PC-3 (cell line): ENCODE data around the gene SHMT1. TPM values are rescaled to one million over a fixed set of nuclear protein-coding genes. Genes with fewer than 3 reads are reported as not detected.
"Not testable (repeated sequence)": the region's sequence is repeated elsewhere in the genome, so short reads cannot be mapped to it uniquely, and the experiment has no call there.

ENCODE experiments used
- ATAC-seq: fragments of 200-7000 bp; cut with Tn5 transposase; 2 replicates; pipeline ENCODE4 v1.9.1; 2020; ENCODE audit warnings: mild to moderate bottlenecking, moderate library complexity
- BruUV-seq: library from RNA; stranded (reverse); fragments of 400-500 nt; replicated peaks from 2 replicates; lab custom pipeline; 2021; lab: Mats Ljungman, UMichigan
- CTCF ChIA-PET: fragments of 300-600 bp; sonication (Branson Sonifier 250); formaldehyde crosslinking; loops from one replicate; lab custom pipeline; 2022; ENCODE audit warnings: antibody characterized with exemption; lab: Charles Lee
- POLR2A ChIA-PET: fragments of 300-600 bp; sonication (Branson Sonifier 250); formaldehyde crosslinking; loops from one replicate; lab custom pipeline; 2022; ENCODE audit warnings: antibody characterized with exemption; ENCODE audit not compliant: unreplicated experiment; lab: Charles Lee
- DNase-seq: peaks from one replicate; pipeline ENCODE4 v3.0.0-alpha.2; 2015
- H2AFZ ChIP-seq: fragments of 300-600 bp; sonication (generic); 2 replicates; pipeline ENCODE4 v1.6.0; 2016; ENCODE audit warnings: antibody characterized with exemption, low read length
- H3F3A ChIP-seq: fragments of 300-600 bp; sonication (generic); one replicate; pipeline ENCODE4 v1.6.0; 2017; ENCODE audit warnings: antibody characterized with exemption, low read length, control low read depth, mild to moderate bottlenecking; ENCODE audit not compliant: unreplicated experiment
- H3K27ac ChIP-seq: fragments of 300-600 bp; sonication (generic); 2 replicates; pipeline ENCODE4 v1.5.1; 2016; ENCODE audit warnings: mild to moderate bottlenecking, low read length
- H3K27me3 ChIP-seq: fragments of 300-600 bp; sonication (generic); 2 replicates; pipeline ENCODE4 v1.6.1; 2016; ENCODE audit warnings: low read length, mixed read lengths
- H3K36me3 ChIP-seq: fragments of 300-600 bp; sonication (generic); 2 replicates; pipeline ENCODE4 v1.6.1; 2016; ENCODE audit warnings: low read depth, mixed run types, low read length, mixed read lengths
- H3K4me1 ChIP-seq: fragments of 300-600 bp; sonication (generic); 2 replicates; pipeline ENCODE4 v1.5.1; 2016; ENCODE audit warnings: low read length; ENCODE audit not compliant: insufficient read depth
- H3K4me2 ChIP-seq: fragments of 300-600 bp; sonication (generic); 2 replicates; pipeline ENCODE4 v1.6.0; 2016; ENCODE audit warnings: low read length
- H3K4me3 ChIP-seq: fragments of 300-600 bp; sonication (generic); 2 replicates; pipeline ENCODE4 v1.5.1; 2016; ENCODE audit warnings: mild to moderate bottlenecking, low read length, mixed read lengths
- H3K79me2 ChIP-seq: fragments of 300-600 bp; sonication (generic); 2 replicates; pipeline ENCODE4 v1.6.1; 2017; ENCODE audit warnings: low read length, mixed read lengths
- H3K9ac ChIP-seq: fragments of 300-600 bp; sonication (generic); 2 replicates; pipeline ENCODE4 v1.6.0; 2016; ENCODE audit warnings: mild to moderate bottlenecking, low read length
- H3K9me2 ChIP-seq: fragments of 300-600 bp; sonication (generic); replicated peaks from 2 replicates; pipeline ENCODE4 v1.6.1; 2016; ENCODE audit warnings: mixed run types, low read length, mixed read lengths
- H3K9me3 ChIP-seq: fragments of 300-600 bp; sonication (generic); 2 replicates; pipeline ENCODE4 v1.6.1; 2016; ENCODE audit warnings: low read length, mixed read lengths
- H4K20me1 ChIP-seq: fragments of 300-600 bp; sonication (generic); 2 replicates; pipeline ENCODE4 v1.6.1; 2016; ENCODE audit warnings: low read length, mixed read lengths
- CTCF ChIP-seq: fragments of 300-600 bp; sonication (generic); conservative IDR thresholded peaks from 2 replicates; pipeline ENCODE4 v1.5.1; 2017; ENCODE audit warnings: antibody characterized with exemption, low read depth, mild to moderate bottlenecking, low read length
- EZH2 ChIP-seq: fragments of 300-600 bp; sonication (generic); IDR thresholded peaks from one replicate; pipeline ENCODE4 v1.6.1; 2017; ENCODE audit warnings: antibody characterized with exemption, mild to moderate bottlenecking, low read length; ENCODE audit not compliant: unreplicated experiment
- EZH2phosphoT487 ChIP-seq: fragments of 300-600 bp; sonication (generic); IDR thresholded peaks from 2 replicates; pipeline ENCODE4 v1.6.1; 2018; ENCODE audit warnings: mild to moderate bottlenecking, antibody characterized with exemption, low read length, borderline replicate concordance
- intact Hi-C: fragments of 100-400 bp; cut with micrococcal nuclease; formaldehyde crosslinking; loops from 2 replicates; pipeline ENCODE4 v1.9.0; 2023
- total RNA-seq: library from RNA; depleted of rRNA; stranded (reverse); fragments of >200 nt; gene quantifications from 2 replicates; pipeline ENCODE4 v1.2.3, GENCODE V29; 2014

Gene SHMT1
- total RNA-seq, 1 experiment from 2014 or later: 61.5 TPM

DNA sequence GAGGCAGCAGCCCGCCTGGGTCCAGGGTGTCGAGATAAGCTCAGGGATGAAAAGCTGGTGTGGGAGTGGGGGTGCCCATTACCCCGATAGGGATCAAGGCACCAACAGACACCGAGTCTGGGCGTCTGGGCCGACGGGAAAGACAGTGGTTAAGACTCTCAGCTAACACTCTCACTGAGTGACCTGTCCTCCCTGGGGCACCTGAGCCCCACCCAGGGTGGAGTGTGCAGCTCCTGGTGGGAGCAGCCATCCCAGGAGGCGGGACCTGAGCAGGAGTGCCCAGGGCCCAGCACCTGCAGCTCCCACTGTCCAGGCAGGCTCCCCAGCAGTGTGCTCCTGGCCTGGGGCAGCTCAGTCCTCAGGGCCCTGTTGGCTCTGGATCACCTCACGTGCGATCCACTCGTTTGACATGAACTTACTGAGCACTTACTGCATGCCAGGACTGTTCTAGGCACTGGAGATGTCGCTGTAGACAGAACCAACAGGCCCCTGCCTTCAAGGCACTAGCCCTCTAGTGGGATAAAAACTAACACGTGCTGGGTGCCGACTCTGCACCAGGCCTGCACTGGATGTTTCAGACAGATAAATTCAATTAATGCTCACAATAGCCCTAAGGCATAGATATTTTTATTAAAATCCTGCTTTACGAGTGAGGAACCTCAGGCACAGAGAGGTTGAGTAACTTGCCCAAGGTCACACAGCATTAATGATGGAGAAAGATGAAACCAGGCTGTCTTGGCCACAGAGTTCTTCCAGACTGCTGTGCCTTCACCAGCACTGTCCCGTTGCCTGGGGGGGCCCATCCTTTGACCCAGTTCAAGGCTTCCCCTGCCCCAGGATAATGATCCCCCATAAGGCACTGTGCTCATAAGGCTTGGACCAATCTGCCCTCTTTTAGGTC lies 16.1 kb upstream of the SHMT1 start:
- Histone ChIP-seq H3K4me3 (no peak overlapping the region), H3K27ac (no peak overlapping the region), H3K36me3 (no peaks in the 10 kb centered on the region), H3K4me2 (no peak overlapping the region), H3K9me3 (no peaks in the 10 kb centered on the region), H3K4me1 (peaks cover 12% of the 10 kb centered on the region), H3K27me3 (no peaks in the 10 kb centered on the region), H4K20me1 (no peaks in the 10 kb centered on the region), H3K79me2 (no peaks in the 10 kb centered on the region), H3K9me2 (no peaks in the 10 kb centered on the region), H2AFZ (no peak overlapping the region), H3K9ac (no peak overlapping the region), H3F3A (no peaks in the 10 kb centered on the region)
- ATAC-seq: no peak
- intact Hi-C loops: no loop called here
- DNase-seq: peak; percentile 8
- CTCF ChIA-PET: no interaction called here
- TF ChIP-seq EZH2phosphoT487 (no peak), EZH2 (no peak), CTCF (no peak)
- BruUV-seq: no TSS peak
- POLR2A ChIA-PET: no interaction called here

GRCh38 chr17:18378614-18379013 lies 15.3 kb upstream of the SHMT1 start:
- BruUV-seq, H3K9me2 ChIP-seq, H3K9ac ChIP-seq, H3K9me3 ChIP-seq, POLR2A ChIA-PET, H3K27me3 ChIP-seq, H3F3A ChIP-seq, H3K79me2 ChIP-seq, H3K4me2 ChIP-seq, DNase-seq, intact Hi-C loops, H3K36me3 ChIP-seq, H3K27ac ChIP-seq, H4K20me1 ChIP-seq, ATAC-seq, CTCF ChIA-PET, H2AFZ ChIP-seq, H3K4me3 ChIP-seq: not testable (repeated sequence)
- H3K4me1 ChIP-seq: peaks cover 12% of the 10 kb centered on the region

GRCh38 chr17:18378205-18378505 lies 14.8 kb upstream of the SHMT1 start:
- ATAC-seq: no peak
- Histone ChIP-seq H3K4me2 (peak overlapping the region; percentile 69; the same call in 1 of the 2 replicates), H3K4me1 (peaks cover 12% of the 10 kb centered on the region), H3K79me2 (no peaks in the 10 kb centered on the region), H4K20me1 (no peaks in the 10 kb centered on the region), H3F3A (no peaks in the 10 kb centered on the region), H3K9me3 (no peaks in the 10 kb centered on the region), H3K36me3 (no peaks in the 10 kb centered on the region), H3K9me2 (no peaks in the 10 kb centered on the region), H3K27me3 (no peaks in the 10 kb centered on the region), H2AFZ (no peak overlapping the region), H3K9ac (no peak overlapping the region), H3K4me3 (no peak overlapping the region), H3K27ac (no peak overlapping the region)
- POLR2A ChIA-PET: no interaction called here
- no TSS peak for BruUV-seq
- no peak for DNase-seq
- intact Hi-C loops: no loop called here
- no peak for TF ChIP-seq EZH2phosphoT487
- TF ChIP-seq CTCF: no peak
- no peak for TF ChIP-seq EZH2
- CTCF ChIA-PET: no interaction called here
